Measurements from ENCODE around the gene HSPB6.
"Not testable (repeated sequence)": the region's sequence is repeated elsewhere in the genome, so short reads cannot be mapped to it uniquely, and the experiment has no call there.

Gene HSPB6

GRCh38 chr19:35756377-35757230 is at the start of gene HSPB6:
TSS of gene HSPB6 (minus strand) at chr19:35757029. CDS start at chr19:35757008, 21 bp downstream.
- DNase-seq, result no peak

GRCh38 chr19:35806597-35806996 is 49.8 kb upstream of the HSPB6 start:
- no peak for DNase-seq

- DNase-seq, result no peak
Observed at GRCh38 chr19:35805526-35806102, 48.8 kb upstream of the HSPB6 start.

GRCh38 chr19:35801828-35802227 is 45.0 kb upstream of the HSPB6 start:
- DNase-seq, result no peak

- peak in 1 of 2 donors; percentile 9 for DNase-seq
Observed at GRCh38 chr19:35797663-35798062, 40.8 kb upstream of the HSPB6 start.

- no peak for DNase-seq
Observed at GRCh38 chr19:35796645-35797542, 40.1 kb upstream of the HSPB6 start.

- DNase-seq, result not testable (repeated sequence)
Observed at GRCh38 chr19:35795564-35795963, 38.7 kb upstream of the HSPB6 start.

GRCh38 chr19:35793381-35794165 is 36.7 kb upstream of the HSPB6 start:
- no peak for DNase-seq

GRCh38 chr19:35792888-35793287 is 36.1 kb upstream of the HSPB6 start:
- no peak for DNase-seq

- DNase-seq, result no peak
Observed at GRCh38 chr19:35792312-35792711, 35.5 kb upstream of the HSPB6 start.

- no peak for DNase-seq
Observed at GRCh38 chr19:35791814-35792279, 35.0 kb upstream of the HSPB6 start.

- DNase-seq, result no peak
Observed at GRCh38 chr19:35790981-35791813, 34.4 kb upstream of the HSPB6 start.

- no peak for DNase-seq
Observed at GRCh38 chr19:35789978-35790944, 33.4 kb upstream of the HSPB6 start.

GRCh38 chr19:35789195-35789977 is 32.6 kb upstream of the HSPB6 start:
- no peak for DNase-seq

- DNase-seq, result no peak
Observed at GRCh38 chr19:35788205-35788960, 31.6 kb upstream of the HSPB6 start.

GRCh38 chr19:35787227-35787799 is 30.5 kb upstream of the HSPB6 start:
- no peak for DNase-seq

GRCh38 chr19:35786299-35787160 is 29.7 kb upstream of the HSPB6 start:
- no peak for DNase-seq
